Mammary epithelial cell (primary cell): ENCODE results near the gene GIMAP5.

ENCODE experiments used
- CTCF ChIP-seq, 2 donors: IDR thresholded peaks in 1 of 2; conservative IDR thresholded peaks in 1 of 2; 2 replicates each; pipeline ENCODE4 v1.5.1; 2011 to 2012; ENCODE audit warnings: inconsistent platforms in 2 of 2, low read length in 2 of 2, mild to moderate bottlenecking in 2 of 2, control low read depth in 1 of 2, low read depth in 1 of 2; ENCODE audit not compliant: insufficient read depth in 1 of 2; ENCODE audit errors: extremely low read depth in 1 of 2
- EZH2 ChIP-seq: IDR thresholded peaks from 2 replicates; pipeline ENCODE4 v1.6.1; 2012; ENCODE audit warnings: low read length, inconsistent platforms, borderline replicate concordance

- TF ChIP-seq CTCF (conservative IDR thresholded peaks at IDR 0.05 in 1 of 2, IDR thresholded peaks at IDR 0.05 in 1 of 2; ENCODE audit: extremely low read depth in 1 of 2, insufficient read depth in 1 of 2, low read depth in 1 of 2, low read length in 2 of 2) (no peak), EZH2 (no peak)
These were observed 50.4 kb downstream of the GIMAP5 start for GRCh38 chr7:150787321-150788281.
